B cell (primary cell): ENCODE measurements around the gene SYNC. TPM values are rescaled to one million over a fixed set of nuclear protein-coding genes. Genes with fewer than 3 reads are reported as not detected.
"Not testable (repeated sequence)": the region's sequence is repeated elsewhere in the genome, so short reads cannot be mapped to it uniquely, and the experiment has no call there.

ENCODE experiments used
- ATAC-seq: fragments of 200-7000 bp; cut with Tn5 transposase; one replicate; pipeline ENCODE4 v1.10.0; 2021; ENCODE audit warnings: low read depth, mild to moderate bottlenecking, moderate number of reproducible peaks, moderate library complexity
- CTCF ChIA-PET: fragments of 350-600 bp; sonication (Branson Sonifier 250); formaldehyde crosslinking; loops from one replicate; lab custom pipeline; 2021; ENCODE audit warnings: antibody characterized with exemption, inconsistent platforms; lab: Charles Lee
- POLR2A ChIA-PET: fragments of 350-600 bp; sonication (Branson Sonifier 250); formaldehyde crosslinking; loops from one replicate; lab custom pipeline; 2021; ENCODE audit warnings: antibody characterized with exemption; lab: Charles Lee
- DNase-seq: peaks from one replicate; pipeline ENCODE4 v3.0.0; 2013
- H2AFZ ChIP-seq: 2 replicates; pipeline ENCODE4 v1.6.1; 2012; ENCODE audit warnings: mild to moderate bottlenecking, low read depth, low read length; ENCODE audit not compliant: insufficient read depth, poor library complexity, severe bottlenecking
- H3K27ac ChIP-seq, 2 donors: 1 replicate in 1 of 2; 2 replicates in 1 of 2; pipeline ENCODE4 v1.5.1; 2012 to 2013; ENCODE audit warnings: low read length in 2 of 2, mild to moderate bottlenecking in 2 of 2, moderate library complexity in 1 of 2
- H3K27me3 ChIP-seq, 4 experiments: fragments of 200-600 bp in 1 of 4; sonication (generic) in 1 of 4; replicated peaks in 1 of 4; 1 replicate in 2 of 4; 2 replicates in 2 of 4; pipeline versions ENCODE4 v1.6.1 to v1.7.0; 2013 to 2016; ENCODE audit warnings: low read length in 3 of 4, mild to moderate bottlenecking in 2 of 4, mixed read lengths in 1 of 4, moderate library complexity in 1 of 4; ENCODE audit not compliant: insufficient read depth in 4 of 4, control insufficient read depth in 3 of 4; ENCODE audit errors: control extremely low read depth in 1 of 4
- H3K36me3 ChIP-seq, 2 experiments: replicated peaks in 1 of 2; 1 replicate in 1 of 2; 2 replicates in 1 of 2; pipeline versions ENCODE4 v1.6.1 to v1.7.1; 2013; ENCODE audit warnings: low read length in 1 of 2; ENCODE audit not compliant: insufficient read depth in 2 of 2, control insufficient read depth in 1 of 2; ENCODE audit errors: control extremely low read depth in 1 of 2, extremely low read depth in 1 of 2
- H3K4me1 ChIP-seq, 2 donors: fragments of 200-600 bp in 1 of 2; sonication (generic) in 1 of 2; 1 replicate in 1 of 2; 2 replicates in 1 of 2; pipeline versions ENCODE4 v1.5.1 to v1.6.1; 2013 to 2017; ENCODE audit warnings: low read length in 2 of 2; ENCODE audit not compliant: control insufficient read depth in 2 of 2, insufficient read depth in 2 of 2
- H3K4me2 ChIP-seq: replicated peaks from 2 replicates; pipeline ENCODE3; 2012; ENCODE audit warnings: mild to moderate bottlenecking, low read depth, low read length; ENCODE audit not compliant: poor library complexity, severe bottlenecking
- H3K4me3 ChIP-seq, 5 experiments: fragments of 200-600 bp in 1 of 5; sonication (generic) in 1 of 5; 1 replicate in 3 of 5; 2 replicates in 2 of 5; pipeline versions ENCODE4 v1.5.1 to v1.7.0; 2011 to 2016; ENCODE audit warnings: low read length in 4 of 5, mild to moderate bottlenecking in 4 of 5, low read depth in 2 of 5, control low read depth in 1 of 5, moderate library complexity in 1 of 5; ENCODE audit not compliant: insufficient read depth in 1 of 5; ENCODE audit errors: control extremely low read depth in 1 of 5, extremely low read depth in 1 of 5
- H3K79me2 ChIP-seq: fragments of 200-600 bp; sonication (generic); one replicate; pipeline ENCODE4 v1.6.0; 2016; ENCODE audit warnings: low read length; ENCODE audit not compliant: control insufficient read depth, insufficient read depth
- H3K9ac ChIP-seq: fragments of 200-600 bp; sonication (generic); 2 replicates; pipeline ENCODE4 v1.6.1; 2017; ENCODE audit warnings: mild to moderate bottlenecking, low read length, moderate library complexity
- H3K9me3 ChIP-seq, 3 donors: one replicate each; pipeline versions ENCODE4 v1.6.1 to v1.7.1; 2013; ENCODE audit warnings: low read length in 2 of 3; ENCODE audit not compliant: control insufficient read depth in 2 of 3, insufficient read depth in 1 of 3; ENCODE audit errors: control extremely low read depth in 1 of 3
- H4K20me1 ChIP-seq: 2 replicates; pipeline ENCODE4 v1.6.0; 2012; ENCODE audit warnings: mild to moderate bottlenecking, low read length; ENCODE audit not compliant: insufficient read depth, control insufficient read depth, poor library complexity, severe bottlenecking
- H3K27ac Mint-ChIP-seq: one replicate; pipeline ENCODE4 v1.8.0; 2021; ENCODE audit warnings: mixed read lengths
- H3K27me3 Mint-ChIP-seq: one replicate; pipeline ENCODE4 v1.8.0; 2021; ENCODE audit warnings: mixed read lengths
- H3K4me1 Mint-ChIP-seq: one replicate; pipeline ENCODE4 v1.8.0; 2021; ENCODE audit warnings: mixed read lengths
- H3K4me3 Mint-ChIP-seq: one replicate; pipeline ENCODE4 v1.8.0; 2021; ENCODE audit warnings: mixed read lengths
- H3K9me3 Mint-ChIP-seq: one replicate; pipeline ENCODE4 v1.8.0; 2022; ENCODE audit warnings: mixed read lengths; ENCODE audit not compliant: insufficient read depth
- CTCF ChIP-seq: fragments of 200-600 bp; IDR thresholded peaks from one replicate; pipeline ENCODE4 v1.8.0; 2022; ENCODE audit warnings: antibody characterized with exemption, mild to moderate bottlenecking
- EZH2 ChIP-seq: IDR thresholded peaks from 2 replicates; pipeline ENCODE4 v1.6.1; 2012; ENCODE audit warnings: borderline replicate concordance, low read depth, mild to moderate bottlenecking, moderate library complexity, low read length; ENCODE audit not compliant: insufficient read depth, poor library complexity, severe bottlenecking
- WGBS: methylation state at CpG from one replicate; pipeline ENCODE4 v1.1.5; 2013; ENCODE audit warnings: missing lambda C conversion rate; ENCODE audit not compliant: insufficient coverage; 5-methylcytosine and 5-hydroxymethylcytosine counted together
- intact Hi-C: fragments of 100-400 bp; cut with micrococcal nuclease; formaldehyde crosslinking; loops from one replicate; pipeline ENCODE4 v1.10.0; 2022
- polyA plus RNA-seq: library from polyadenylated mRNA; depleted of rRNA; stranded (reverse); fragments of >200 nt; gene quantifications from 2 replicates; pipeline ENCODE4 v1.2.3, GENCODE V29; 2012
- total RNA-seq, 2 donors: library from RNA; stranded (reverse); fragments of 120-200 nt in 1 of 2; gene quantifications; 1 replicate in 1 of 2; 2 replicates in 1 of 2; pipeline versions ENCODE4 v1.2.3 to v1.2.4, GENCODE V29; 2013 to 2022

SYNC gene
- total and polyA plus RNA-seq, 2 donors (not counting 1 experiment from before 2014, with no cell fraction given): not detected

- CTCF ChIA-PET: interaction anchor here (0.6 kb wide), 1 partner anchor 1441 kb away, joined by 3 read pairs; no protein-coding TSS in a partner anchor
- peaks cover 51% of the 10 kb centered on the region for H3K79me2 ChIP-seq
- DNase-seq (no peak), ATAC-seq (no peak)
- Mint-ChIP-seq H3K27ac (no peak overlapping the region), H3K4me3 (no peak overlapping the region), H3K9me3 (no peaks in the 10 kb centered on the region), H3K27me3 (no peaks in the 10 kb centered on the region), H3K4me1 (no peaks in the 10 kb centered on the region)
- no peak overlapping the region for H3K4me2 ChIP-seq
- H2AFZ ChIP-seq: no peak overlapping the region
- H3K36me3 ChIP-seq: peaks cover 5 to 22% of the 10 kb centered on the region in 2 experiments
- no peak overlapping the region for H3K4me3 ChIP-seq
- H3K9me3 ChIP-seq: no peaks in the 10 kb centered on the region
- no peaks in the 10 kb centered on the region for H3K4me1 ChIP-seq
- intact Hi-C loops: no loop called here
- H3K9ac ChIP-seq: no peak overlapping the region
- H3K27me3 ChIP-seq: no peaks in the 10 kb centered on the region
- H4K20me1 ChIP-seq: peaks cover 37% of the 10 kb centered on the region
- no peak for TF ChIP-seq CTCF
- TF ChIP-seq EZH2: no peak
- no peak overlapping the region for H3K27ac ChIP-seq
- POLR2A ChIA-PET: interaction anchor here (0.7 kb wide), 1 partner anchor 444 kb away, joined by 6 read pairs; no protein-coding TSS in a partner anchor
- WGBS: 100% methylated on average over 4 of the region's 8 CpGs
Observed at GRCh38 chr1:32635508-32636277, 66.9 kb downstream of the SYNC start.

- TF ChIP-seq EZH2: no peak
- no peak for TF ChIP-seq CTCF
- Histone ChIP-seq H2AFZ (no peak overlapping the region), H3K27me3 (no peaks in the 10 kb centered on the region), H3K4me2 (no peak overlapping the region), H4K20me1 (peaks cover 24% of the 10 kb centered on the region), H3K4me3 (no peak overlapping the region), H3K27ac (no peak overlapping the region), H3K4me1 (peaks cover 0 to 3% of the 10 kb centered on the region in 2 donors), H3K9ac (no peak overlapping the region), H3K9me3 (no peaks in the 10 kb centered on the region), H3K79me2 (peaks cover 30% of the 10 kb centered on the region), H3K36me3 (peaks cover 5 to 28% of the 10 kb centered on the region in 2 experiments)
- Mint-ChIP-seq H3K27ac (no peak overlapping the region), H3K4me1 (no peaks in the 10 kb centered on the region), H3K27me3 (no peaks in the 10 kb centered on the region), H3K9me3 (no peaks in the 10 kb centered on the region), H3K4me3 (no peak overlapping the region)
- 100% methylated on average over 2 of the region's 2 CpGs for WGBS
- DNase-seq (no peak), ATAC-seq (no peak)
- ChIA-PET CTCF (no interaction called here), POLR2A (no interaction called here)
- intact Hi-C loops: no loop called here
Observed at GRCh38 chr1:32632829-32633228, 69.7 kb downstream of the SYNC start.

GRCh38 chr1:32630173-32630572 lies 72.4 kb downstream of the SYNC start:
- H3K4me1 Mint-ChIP-seq, H2AFZ ChIP-seq, CTCF ChIA-PET, H3K27ac ChIP-seq, DNase-seq, ATAC-seq, H4K20me1 ChIP-seq, H3K79me2 ChIP-seq, H3K4me2 ChIP-seq, POLR2A ChIA-PET, H3K27me3 Mint-ChIP-seq, H3K9me3 ChIP-seq, intact Hi-C loops, H3K4me3 Mint-ChIP-seq, H3K27me3 ChIP-seq, H3K27ac Mint-ChIP-seq, H3K9ac ChIP-seq, H3K4me3 ChIP-seq, H3K9me3 Mint-ChIP-seq, H3K4me1 ChIP-seq: not testable (repeated sequence)
- 97% methylated on average over 4 of the region's 4 CpGs for WGBS
- peaks cover 6 to 45% of the 10 kb centered on the region in 2 experiments for H3K36me3 ChIP-seq
